Measurements from ENCODE around the gene SPATA6L. TPM values are rescaled to one million over a fixed set of nuclear protein-coding genes. Genes with fewer than 3 reads are reported as not detected.

SPATA6L gene
- total RNA-seq, 4 donors from 2014 or later: 0.91 to 3.0 (median 1.8) TPM

DNA sequence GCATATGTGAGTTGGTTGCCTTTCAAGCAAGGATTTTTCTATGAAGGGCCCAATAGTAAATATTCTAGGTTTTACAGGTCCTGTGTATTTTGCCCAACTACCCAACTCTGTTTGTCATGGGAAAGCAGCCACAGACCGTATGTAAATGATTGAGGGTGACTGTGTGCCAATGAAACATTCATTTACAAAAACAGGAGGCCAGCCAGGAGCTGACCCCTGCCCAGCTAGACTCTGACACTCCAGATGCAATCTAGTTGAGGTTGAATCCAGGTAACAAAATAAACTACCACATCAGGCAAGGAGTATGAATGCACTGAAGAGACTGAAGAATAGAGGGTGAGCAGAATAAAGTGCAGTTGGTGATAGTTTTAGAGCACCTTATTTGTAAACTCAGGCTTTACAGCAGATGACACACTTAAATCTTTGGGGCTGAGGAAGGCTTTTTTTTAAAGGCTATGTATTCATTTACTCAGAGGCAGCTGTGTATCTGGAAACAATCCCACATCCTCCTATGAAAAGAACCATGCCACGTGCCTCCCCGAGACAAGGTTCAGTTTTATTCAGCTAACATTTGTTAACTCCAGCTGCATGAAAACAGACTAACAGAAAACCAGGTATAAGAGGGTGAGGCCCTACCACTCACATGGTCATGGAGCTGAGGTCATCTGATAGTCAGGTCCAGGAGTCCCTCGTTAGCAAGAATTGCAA lies 115.3 kb downstream of the SPATA6L start:
- intact Hi-C loops (cut with DNase I): no loop called here
- Histone ChIP-seq H3K27me3 (no peaks in the 10 kb centered on the region), H3K36me3 (no peaks in the 10 kb centered on the region), H3K4me1 (peaks cover 0 to 10% (median 0%) of the 10 kb centered on the region in 3 donors), H3K4me3 (no peak overlapping the region), H3K9me3 (no peaks in the 10 kb centered on the region), H3K27ac (no peak overlapping the region)
- DNase-seq: no peak
- no peak for TF ChIP-seq POLR2A (IDR thresholded peaks at IDR 0.05)
- no peak for TF ChIP-seq CTCF (IDR thresholded peaks at IDR 0.05)
- WGBS, 2 donors: 64 to 65% methylated on average over 4 of the region's 4 CpGs

DNA sequence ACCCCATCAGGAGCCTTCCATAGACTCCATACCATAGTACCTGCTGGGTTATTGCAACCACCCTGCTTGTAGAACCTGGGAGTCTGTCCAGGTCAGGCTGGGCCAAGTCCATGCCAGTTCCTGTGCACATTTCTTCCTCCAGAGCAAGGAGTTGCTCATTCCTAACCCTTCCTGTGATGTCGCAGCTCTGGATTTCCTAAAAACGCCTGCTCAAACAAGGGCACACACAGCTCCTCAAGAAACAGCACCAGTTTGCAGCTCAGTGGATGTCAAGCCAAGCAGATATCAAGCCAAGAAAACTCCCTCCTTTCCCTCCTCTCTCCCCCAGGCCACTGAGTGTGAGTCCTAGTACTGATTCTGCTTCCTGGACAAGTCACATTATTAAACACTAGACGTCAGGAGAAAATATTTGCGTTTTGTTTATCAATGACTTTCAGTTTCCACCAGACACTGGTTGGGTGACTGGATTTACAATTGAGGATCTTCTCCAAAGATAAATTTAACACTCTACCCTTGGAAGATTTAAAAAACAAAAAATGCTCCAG lies 116.5 kb downstream of the SPATA6L start:
- Histone ChIP-seq H3K36me3 (no peaks in the 10 kb centered on the region), H3K9me3 (no peaks in the 10 kb centered on the region), H3K27ac (peak overlapping the region in 2 of 4 donors; percentile 19 to 34), H3K4me1 (peaks cover 0 to 10% (median 0%) of the 10 kb centered on the region in 3 donors), H3K27me3 (no peaks in the 10 kb centered on the region), H3K4me3 (no peak overlapping the region)
- no peak for TF ChIP-seq CTCF (IDR thresholded peaks at IDR 0.05)
- TF ChIP-seq POLR2A (IDR thresholded peaks at IDR 0.05): no peak
- no peak for DNase-seq
- intact Hi-C loops (cut with DNase I): no loop called here
- WGBS, 2 donors: 60 to 73% methylated on average over 2 to 3 of the region's 4 CpGs

DNA sequence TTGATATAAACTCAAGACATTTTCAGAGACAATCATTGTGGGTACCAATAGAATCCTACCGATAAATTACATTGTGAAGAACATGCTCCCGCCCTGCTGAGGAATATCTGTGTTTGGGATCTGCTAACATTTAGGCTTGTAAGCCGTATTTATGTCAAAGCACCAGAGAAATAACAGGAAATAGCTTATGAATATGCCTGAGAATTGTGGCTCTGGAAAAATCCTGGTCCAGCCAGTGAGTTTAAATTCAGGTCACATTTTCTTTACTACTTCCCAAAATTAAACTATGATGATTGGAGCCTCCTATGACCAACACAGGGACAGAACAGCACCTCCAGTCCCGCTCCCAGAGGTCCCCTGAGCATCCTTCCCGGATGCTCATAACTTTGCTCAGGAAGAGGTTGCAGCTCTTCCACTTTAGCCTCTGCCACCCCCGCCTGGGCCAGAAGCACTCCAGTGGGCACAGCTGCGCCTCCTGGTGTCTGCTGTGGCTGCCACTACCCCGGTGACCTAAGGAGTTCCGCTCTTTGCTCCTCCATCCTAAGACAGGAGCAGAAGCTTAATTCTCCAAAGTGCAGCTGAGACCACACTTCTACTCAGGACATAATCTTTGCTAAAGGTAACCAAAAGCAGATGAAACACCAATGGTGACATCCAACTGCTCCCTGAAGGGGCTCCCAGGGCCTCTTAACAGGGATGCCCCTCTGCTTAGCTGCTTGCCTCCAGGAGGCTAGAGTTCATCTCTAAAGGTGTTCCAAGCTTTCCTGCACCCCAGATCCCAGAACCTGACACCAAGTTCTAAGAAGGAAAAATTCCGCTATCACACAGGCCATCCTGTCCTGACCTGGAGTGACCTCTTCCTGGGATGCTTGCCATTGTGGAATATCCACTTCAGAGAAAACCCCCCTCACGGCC lies 117.2 kb downstream of the SPATA6L start:
- no peak for DNase-seq
- TF ChIP-seq CTCF (IDR thresholded peaks at IDR 0.05) (peak in 3 of 6 experiments; percentile 6 to 36 (median 15)), POLR2A (IDR thresholded peaks at IDR 0.05) (no peak)
- H3K9me3 ChIP-seq: no peaks in the 10 kb centered on the region
- no peaks in the 10 kb centered on the region for H3K27me3 ChIP-seq
- peaks cover 0 to 5% (median 0%) of the 10 kb centered on the region in 3 donors for H3K4me1 ChIP-seq
- no peak overlapping the region for H3K4me3 ChIP-seq
- intact Hi-C loops (cut with DNase I): no loop called here
- no peaks in the 10 kb centered on the region for H3K36me3 ChIP-seq
- WGBS, 2 donors: 65 to 75% methylated on average over 7 of the region's 11 CpGs
- peak overlapping the region in 2 of 4 donors; percentile 19 to 34 for H3K27ac ChIP-seq

Other genes starting within 250 kb of the SPATA6L start
- gene SLC1A1, start 176.0 kb downstream of the SPATA6L start, total RNA-seq: 1 to 10 TPM; 2.3 to 4.3 (median 3.1) TPM
- gene PLPP6, start 4.2 kb downstream of the SPATA6L start, total RNA-seq: 1 to 10 TPM; 6.3 to 9.9 (median 7.7) TPM
- gene CDC37L1, start 13.1 kb upstream of the SPATA6L start, total RNA-seq: 10 to 100 TPM in 3 of 4 donors, 1 to 10 TPM in 1; 8.9 to 48.8 (median 19.3) TPM
- gene AK3, start 74.7 kb upstream of the SPATA6L start, total RNA-seq: 100 to 1,000 TPM in 1 of 4 donors, 10 to 100 TPM in 3; 47.8 to 104 (median 81.2) TPM
- 10 to 100 TPM; 13.8 to 28.0 (median 16.5) TPM for gene RCL1, start 126.5 kb upstream of the SPATA6L start, total RNA-seq

Measured in esophagus squamous epithelium (tissue), 5 donors.